PFSK-1 (cell line): ENCODE results near the gene IAH1.

Source experiments
- POLR2AphosphoS5 ChIP-seq: IDR thresholded peaks from 2 replicates; pipeline ENCODE4 v1.6.1; 2012; ENCODE audit warnings: low read depth, mild to moderate bottlenecking, control low read depth, low read length, moderate library complexity
- REST ChIP-seq, 2 experiments: IDR thresholded peaks; 2 replicates each; pipeline versions ENCODE4 v1.6.1 to v1.8.0; 2011 to 2012; ENCODE audit warnings: low read depth in 2 of 2, low read length in 2 of 2, control low read depth in 1 of 2, inconsistent platforms in 1 of 2, mild to moderate bottlenecking in 1 of 2, moderate library complexity in 1 of 2; ENCODE audit not compliant: insufficient read depth in 1 of 2
- TAF1 ChIP-seq: IDR thresholded peaks from 2 replicates; pipeline ENCODE4 v1.6.1; 2012; ENCODE audit warnings: low read length, control low read depth, borderline replicate concordance; ENCODE audit not compliant: insufficient read depth

- TF ChIP-seq TAF1 (no peak), REST (IDR thresholded peaks at IDR 0.05; ENCODE audit: insufficient read depth in 1 of 2, low read depth in 2 of 2, low read length in 2 of 2) (no peak), POLR2AphosphoS5 (no peak)
Observed at GRCh38 chr2:9463698-9464034, 10.7 kb upstream of the IAH1 start.
